Measurements from ENCODE around the gene FAM110C.

DNA sequence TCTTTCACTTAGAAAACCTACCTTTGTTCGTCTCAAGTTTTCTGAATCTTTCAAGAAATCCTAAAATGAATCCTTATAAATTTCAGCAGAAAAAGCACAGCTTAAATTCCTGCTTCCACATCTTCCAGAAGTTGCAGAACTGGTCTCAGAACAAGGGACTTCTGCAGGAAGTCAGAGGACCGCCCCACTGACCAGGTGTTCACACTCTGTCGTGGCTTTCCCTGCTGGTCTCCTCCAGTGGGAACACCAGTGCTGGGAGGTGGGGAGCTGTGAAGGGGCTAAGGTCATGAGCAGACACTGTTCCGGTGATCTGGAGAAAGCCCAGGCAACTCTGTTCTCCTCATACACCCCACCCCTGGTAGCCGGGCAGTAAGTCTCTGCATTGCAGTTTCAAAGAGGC is 3.5 kb downstream of the FAM110C start:
- no peak for TF ChIP-seq EZH2 (IDR thresholded peaks at IDR 0.05; ENCODE audit: borderline replicate concordance)
- TF ChIP-seq, protein P1, sequence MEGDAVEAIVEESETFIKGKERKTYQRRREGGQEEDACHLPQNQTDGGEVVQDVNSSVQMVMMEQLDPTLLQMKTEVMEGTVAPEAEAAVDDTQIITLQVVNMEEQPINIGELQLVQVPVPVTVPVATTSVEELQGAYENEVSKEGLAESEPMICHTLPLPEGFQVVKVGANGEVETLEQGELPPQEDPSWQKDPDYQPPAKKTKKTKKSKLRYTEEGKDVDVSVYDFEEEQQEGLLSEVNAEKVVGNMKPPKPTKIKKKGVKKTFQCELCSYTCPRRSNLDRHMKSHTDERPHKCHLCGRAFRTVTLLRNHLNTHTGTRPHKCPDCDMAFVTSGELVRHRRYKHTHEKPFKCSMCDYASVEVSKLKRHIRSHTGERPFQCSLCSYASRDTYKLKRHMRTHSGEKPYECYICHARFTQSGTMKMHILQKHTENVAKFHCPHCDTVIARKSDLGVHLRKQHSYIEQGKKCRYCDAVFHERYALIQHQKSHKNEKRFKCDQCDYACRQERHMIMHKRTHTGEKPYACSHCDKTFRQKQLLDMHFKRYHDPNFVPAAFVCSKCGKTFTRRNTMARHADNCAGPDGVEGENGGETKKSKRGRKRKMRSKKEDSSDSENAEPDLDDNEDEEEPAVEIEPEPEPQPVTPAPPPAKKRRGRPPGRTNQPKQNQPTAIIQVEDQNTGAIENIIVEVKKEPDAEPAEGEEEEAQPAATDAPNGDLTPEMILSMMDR (IDR thresholded peaks at IDR 0.05; ENCODE audit: poor library complexity) = no peak
